ENCODE data around the gene GNAQ. TPM values are rescaled to one million over a fixed set of nuclear protein-coding genes. Genes with fewer than 3 reads are reported as not detected.

The GNAQ gene
- polyA plus RNA-seq, 1 donor (not counting 4 experiments of a cell fraction or from before 2014, with no cell fraction given), result 64.3 TPM

GRCh38 chr9:77805810-77806209 is 225.8 kb downstream of the GNAQ start:
- Histone ChIP-seq H3K4me2 (ENCODE audit: control insufficient read depth, extremely low read depth, insufficient read depth, low read depth, low read length) (no peak overlapping the region), H3K9me1 (ENCODE audit: control insufficient read depth, extremely low read depth, insufficient read depth, low read length) (no peaks in the 10 kb centered on the region), H3K9ac (ENCODE audit: control insufficient read depth, extremely low read depth, insufficient read depth, low read length) (no peak overlapping the region), H3K27me3 (ENCODE audit: control insufficient read depth, extremely low read depth, insufficient read depth, low read length) (no peaks in the 10 kb centered on the region), H3K79me2 (ENCODE audit: control insufficient read depth, insufficient read depth, low read length) (peaks cover under 1% of the 10 kb centered on the region), H2AFZ (ENCODE audit: control insufficient read depth, low read length) (no peak overlapping the region), H3K27ac (ENCODE audit: control insufficient read depth, insufficient read depth, low read length) (no peak overlapping the region), H3K4me3 (ENCODE audit: control insufficient read depth in 2 of 3, extremely low read depth in 1 of 3, insufficient read depth in 2 of 3, low read depth in 1 of 3, low read length in 3 of 3) (no peak overlapping the region), H3K9me3 (ENCODE audit: control insufficient read depth, low read depth, low read length) (no peaks in the 10 kb centered on the region), H3K36me3 (ENCODE audit: control insufficient read depth in 2 of 2, extremely low read depth in 1 of 2, insufficient read depth in 2 of 2, low read length in 2 of 2) (peaks cover 0 to 1% of the 10 kb centered on the region in 2 experiments), H4K20me1 (ENCODE audit: control insufficient read depth, extremely low read depth, insufficient read depth, low read length) (no peaks in the 10 kb centered on the region), H3K4me1 (ENCODE audit: control insufficient read depth, extremely low read depth, insufficient read depth, low read length) (peaks cover 35% of the 10 kb centered on the region)
- dilution Hi-C loops (cut with MboI; ENCODE audit: extremely low pct_ligation_motif_present, low sequenced_read_pairs), result no loop called here
- FAIRE-seq (no peak), DNase-seq (ENCODE audit: low read depth, low spot score) (no peak)
- TF ChIP-seq CTCF (optimal IDR thresholded peaks at IDR 0.05 in 1 of 3, IDR thresholded peaks at IDR 0.05 in 1 of 3, conservative IDR thresholded peaks at IDR 0.05 in 1 of 3; ENCODE audit: extremely low read depth in 1 of 3, insufficient read depth in 2 of 3, low read length in 3 of 3) (no peak), EZH2 (IDR thresholded peaks at IDR 0.05; ENCODE audit: low read length) (no peak)

GRCh38 chr9:77803423-77803822 is 228.2 kb downstream of the GNAQ start:
- Histone ChIP-seq H3K4me3 (ENCODE audit: control insufficient read depth in 2 of 3, extremely low read depth in 1 of 3, insufficient read depth in 2 of 3, low read depth in 1 of 3, low read length in 3 of 3) (no peak overlapping the region), H3K36me3 (ENCODE audit: control insufficient read depth in 2 of 2, extremely low read depth in 1 of 2, insufficient read depth in 2 of 2, low read length in 2 of 2) (no peaks in the 10 kb centered on the region), H3K4me2 (ENCODE audit: control insufficient read depth, extremely low read depth, insufficient read depth, low read depth, low read length) (no peak overlapping the region), H3K27ac (ENCODE audit: control insufficient read depth, insufficient read depth, low read length) (no peak overlapping the region), H3K4me1 (ENCODE audit: control insufficient read depth, extremely low read depth, insufficient read depth, low read length) (peaks cover 20% of the 10 kb centered on the region), H3K9ac (ENCODE audit: control insufficient read depth, extremely low read depth, insufficient read depth, low read length) (no peak overlapping the region), H4K20me1 (ENCODE audit: control insufficient read depth, extremely low read depth, insufficient read depth, low read length) (no peaks in the 10 kb centered on the region), H3K27me3 (ENCODE audit: control insufficient read depth, extremely low read depth, insufficient read depth, low read length) (no peaks in the 10 kb centered on the region), H3K9me3 (ENCODE audit: control insufficient read depth, low read depth, low read length) (no peaks in the 10 kb centered on the region), H3K9me1 (ENCODE audit: control insufficient read depth, extremely low read depth, insufficient read depth, low read length) (no peaks in the 10 kb centered on the region), H3K79me2 (ENCODE audit: control insufficient read depth, insufficient read depth, low read length) (peaks cover 2% of the 10 kb centered on the region), H2AFZ (ENCODE audit: control insufficient read depth, low read length) (no peak overlapping the region)
- dilution Hi-C loops (cut with MboI; ENCODE audit: extremely low pct_ligation_motif_present, low sequenced_read_pairs), result no loop called here
- DNase-seq (ENCODE audit: low read depth, low spot score) (no peak), FAIRE-seq (no peak)
- no peak for TF ChIP-seq EZH2 (IDR thresholded peaks at IDR 0.05; ENCODE audit: low read length)
- TF ChIP-seq CTCF (optimal IDR thresholded peaks at IDR 0.05 in 1 of 3, IDR thresholded peaks at IDR 0.05 in 1 of 3, conservative IDR thresholded peaks at IDR 0.05 in 1 of 3; ENCODE audit: extremely low read depth in 1 of 3, insufficient read depth in 2 of 3, low read length in 3 of 3), result no peak

Data from keratinocyte (primary cell).